B cell (primary cell): Measurements from ENCODE around the gene ZMAT3. TPM values are rescaled to one million over a fixed set of nuclear protein-coding genes. Genes with fewer than 3 reads are reported as not detected.
A peak's percentile ranks its signal among the peaks of the same experiment; 100 is the strongest.

Source experiments
- ATAC-seq: fragments of 200-7000 bp; cut with Tn5 transposase; one replicate; pipeline ENCODE4 v1.10.0; 2021; ENCODE audit warnings: low read depth, mild to moderate bottlenecking, moderate number of reproducible peaks, moderate library complexity
- CTCF ChIA-PET: fragments of 350-600 bp; sonication (Branson Sonifier 250); formaldehyde crosslinking; loops from one replicate; lab custom pipeline; 2021; ENCODE audit warnings: antibody characterized with exemption, inconsistent platforms; lab: Charles Lee
- POLR2A ChIA-PET: fragments of 350-600 bp; sonication (Branson Sonifier 250); formaldehyde crosslinking; loops from one replicate; lab custom pipeline; 2021; ENCODE audit warnings: antibody characterized with exemption; lab: Charles Lee
- DNase-seq: peaks from one replicate; pipeline ENCODE4 v3.0.0; 2013
- H2AFZ ChIP-seq: 2 replicates; pipeline ENCODE4 v1.6.1; 2012; ENCODE audit warnings: mild to moderate bottlenecking, low read depth, low read length; ENCODE audit not compliant: insufficient read depth, poor library complexity, severe bottlenecking
- H3K27ac ChIP-seq, 2 donors: 1 replicate in 1 of 2; 2 replicates in 1 of 2; pipeline ENCODE4 v1.5.1; 2012 to 2013; ENCODE audit warnings: low read length in 2 of 2, mild to moderate bottlenecking in 2 of 2, moderate library complexity in 1 of 2
- H3K27me3 ChIP-seq, 4 experiments: fragments of 200-600 bp in 1 of 4; sonication (generic) in 1 of 4; replicated peaks in 1 of 4; 1 replicate in 2 of 4; 2 replicates in 2 of 4; pipeline versions ENCODE4 v1.6.1 to v1.7.0; 2013 to 2016; ENCODE audit warnings: low read length in 3 of 4, mild to moderate bottlenecking in 2 of 4, mixed read lengths in 1 of 4, moderate library complexity in 1 of 4; ENCODE audit not compliant: insufficient read depth in 4 of 4, control insufficient read depth in 3 of 4; ENCODE audit errors: control extremely low read depth in 1 of 4
- H3K36me3 ChIP-seq, 2 experiments: replicated peaks in 1 of 2; 1 replicate in 1 of 2; 2 replicates in 1 of 2; pipeline versions ENCODE4 v1.6.1 to v1.7.1; 2013; ENCODE audit warnings: low read length in 1 of 2; ENCODE audit not compliant: insufficient read depth in 2 of 2, control insufficient read depth in 1 of 2; ENCODE audit errors: control extremely low read depth in 1 of 2, extremely low read depth in 1 of 2
- H3K4me1 ChIP-seq, 2 donors: fragments of 200-600 bp in 1 of 2; sonication (generic) in 1 of 2; 1 replicate in 1 of 2; 2 replicates in 1 of 2; pipeline versions ENCODE4 v1.5.1 to v1.6.1; 2013 to 2017; ENCODE audit warnings: low read length in 2 of 2; ENCODE audit not compliant: control insufficient read depth in 2 of 2, insufficient read depth in 2 of 2
- H3K4me2 ChIP-seq: replicated peaks from 2 replicates; pipeline ENCODE3; 2012; ENCODE audit warnings: mild to moderate bottlenecking, low read depth, low read length; ENCODE audit not compliant: poor library complexity, severe bottlenecking
- H3K4me3 ChIP-seq, 5 experiments: fragments of 200-600 bp in 1 of 5; sonication (generic) in 1 of 5; 1 replicate in 3 of 5; 2 replicates in 2 of 5; pipeline versions ENCODE4 v1.5.1 to v1.7.0; 2011 to 2016; ENCODE audit warnings: low read length in 4 of 5, mild to moderate bottlenecking in 4 of 5, low read depth in 2 of 5, control low read depth in 1 of 5, moderate library complexity in 1 of 5; ENCODE audit not compliant: insufficient read depth in 1 of 5; ENCODE audit errors: control extremely low read depth in 1 of 5, extremely low read depth in 1 of 5
- H3K79me2 ChIP-seq: fragments of 200-600 bp; sonication (generic); one replicate; pipeline ENCODE4 v1.6.0; 2016; ENCODE audit warnings: low read length; ENCODE audit not compliant: control insufficient read depth, insufficient read depth
- H3K9ac ChIP-seq: fragments of 200-600 bp; sonication (generic); 2 replicates; pipeline ENCODE4 v1.6.1; 2017; ENCODE audit warnings: mild to moderate bottlenecking, low read length, moderate library complexity
- H3K9me3 ChIP-seq, 3 donors: one replicate each; pipeline versions ENCODE4 v1.6.1 to v1.7.1; 2013; ENCODE audit warnings: low read length in 2 of 3; ENCODE audit not compliant: control insufficient read depth in 2 of 3, insufficient read depth in 1 of 3; ENCODE audit errors: control extremely low read depth in 1 of 3
- H4K20me1 ChIP-seq: 2 replicates; pipeline ENCODE4 v1.6.0; 2012; ENCODE audit warnings: mild to moderate bottlenecking, low read length; ENCODE audit not compliant: insufficient read depth, control insufficient read depth, poor library complexity, severe bottlenecking
- H3K27ac Mint-ChIP-seq: one replicate; pipeline ENCODE4 v1.8.0; 2021; ENCODE audit warnings: mixed read lengths
- H3K27me3 Mint-ChIP-seq: one replicate; pipeline ENCODE4 v1.8.0; 2021; ENCODE audit warnings: mixed read lengths
- H3K4me1 Mint-ChIP-seq: one replicate; pipeline ENCODE4 v1.8.0; 2021; ENCODE audit warnings: mixed read lengths
- H3K4me3 Mint-ChIP-seq: one replicate; pipeline ENCODE4 v1.8.0; 2021; ENCODE audit warnings: mixed read lengths
- H3K9me3 Mint-ChIP-seq: one replicate; pipeline ENCODE4 v1.8.0; 2022; ENCODE audit warnings: mixed read lengths; ENCODE audit not compliant: insufficient read depth
- CTCF ChIP-seq: fragments of 200-600 bp; IDR thresholded peaks from one replicate; pipeline ENCODE4 v1.8.0; 2022; ENCODE audit warnings: antibody characterized with exemption, mild to moderate bottlenecking
- EZH2 ChIP-seq: IDR thresholded peaks from 2 replicates; pipeline ENCODE4 v1.6.1; 2012; ENCODE audit warnings: borderline replicate concordance, low read depth, mild to moderate bottlenecking, moderate library complexity, low read length; ENCODE audit not compliant: insufficient read depth, poor library complexity, severe bottlenecking
- WGBS: methylation state at CpG from one replicate; pipeline ENCODE4 v1.1.5; 2013; ENCODE audit warnings: missing lambda C conversion rate; ENCODE audit not compliant: insufficient coverage; 5-methylcytosine and 5-hydroxymethylcytosine counted together
- intact Hi-C: fragments of 100-400 bp; cut with micrococcal nuclease; formaldehyde crosslinking; loops from one replicate; pipeline ENCODE4 v1.10.0; 2022
- polyA minus RNA-seq: library from RNA; depleted of rRNA, polyadenylated mRNA; stranded (reverse); fragments of >200 nt; gene quantifications from 2 replicates; pipeline ENCODE4 v1.2.3, GENCODE V29; 2012
- polyA plus RNA-seq: library from polyadenylated mRNA; depleted of rRNA; stranded (reverse); fragments of >200 nt; gene quantifications from 2 replicates; pipeline ENCODE4 v1.2.3, GENCODE V29; 2012
- total RNA-seq, 2 donors: library from RNA; stranded (reverse); fragments of 120-200 nt in 1 of 2; gene quantifications; 1 replicate in 1 of 2; 2 replicates in 1 of 2; pipeline versions ENCODE4 v1.2.3 to v1.2.4, GENCODE V29; 2013 to 2022

Gene ZMAT3
- total RNA-seq (17.5 and 19.5 TPM in 2 replicates), polyA plus RNA-seq (3.6 and 4.3 TPM in 2 replicates), polyA minus RNA-seq (4.0 and 7.0 TPM in 2 replicates)
- total RNA-seq (2013) = 4.4 TPM

DNA sequence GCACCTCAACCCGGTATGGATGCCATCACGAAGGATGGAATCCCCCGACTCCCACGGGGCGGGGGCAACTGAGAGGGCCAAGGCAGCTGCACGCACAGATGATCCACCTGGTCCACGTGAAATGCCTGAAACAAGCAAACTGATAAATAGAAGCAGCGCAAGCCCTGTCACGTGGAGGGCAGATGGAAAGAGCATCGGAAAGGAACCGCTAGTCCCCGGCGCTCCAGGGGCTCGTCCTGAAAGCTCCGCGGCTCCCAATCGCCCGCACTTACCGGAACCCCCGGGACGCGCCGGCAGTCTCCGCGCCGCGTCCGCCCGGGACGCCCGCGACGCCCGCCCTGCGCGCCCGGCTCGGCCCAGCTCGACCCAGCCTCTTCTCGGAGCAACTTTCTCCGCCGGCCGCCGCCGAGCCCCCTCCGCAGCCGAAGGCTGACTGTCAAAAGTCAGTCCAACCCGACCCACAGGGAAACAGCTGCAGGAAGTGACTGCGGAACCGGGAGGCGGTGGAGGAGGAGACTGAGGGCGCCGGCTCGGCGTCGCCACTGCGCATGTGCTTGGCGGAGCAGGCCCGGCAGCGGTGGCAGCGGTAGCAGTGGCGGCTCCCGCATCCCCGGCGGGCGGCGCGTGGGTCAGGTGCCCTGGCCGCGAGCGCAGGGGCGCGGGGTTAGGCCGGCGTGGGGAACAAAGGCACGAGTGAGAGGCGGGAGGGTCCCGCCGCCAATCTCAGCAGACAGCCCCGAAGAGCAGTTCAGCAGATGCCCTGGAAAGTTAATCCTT, at the start of gene ZMAT3:
TSS of gene ZMAT3 (minus strand) at position 487 of the 777 bp plus-strand sequence. CDS start 4,057 bp downstream, outside the sequence.
- Histone ChIP-seq H2AFZ (peak within 1 kb of the TSS; percentile 91), H3K9me3 (no peaks in the 10 kb centered on the region), H3K9ac (peak within 1 kb of the TSS; percentile 87), H3K79me2 (peaks cover 51% of the 10 kb centered on the region), H3K36me3 (peaks cover 0 to 12% of the 10 kb centered on the region in 2 experiments), H3K4me1 (peaks cover 36 to 41% of the 10 kb centered on the region in 2 donors), H3K4me2 (peak within 1 kb of the TSS; percentile 83), H4K20me1 (no peaks in the 10 kb centered on the region), H3K4me3 (peak within 1 kb of the TSS; percentile 61 to 85 (median 80)), H3K27me3 (no peaks in the 10 kb centered on the region), H3K27ac (peak within 1 kb of the TSS; percentile 89 to 92)
- ATAC-seq (peak; percentile 79), DNase-seq (peak; percentile 90)
- no peak for TF ChIP-seq CTCF
- TF ChIP-seq EZH2 = no peak
- peak within 1 kb of the TSS; percentile 96 for H3K27ac Mint-ChIP-seq
- no peaks in the 10 kb centered on the region for H3K9me3 Mint-ChIP-seq
- CTCF ChIA-PET = interaction anchor here (0.8 to 5.0 kb wide), 6 partner anchors 25 to 249 kb away, joined by 3 to 40 read pairs (median 14); no protein-coding TSS in a partner anchor
- H3K27me3 Mint-ChIP-seq = no peaks in the 10 kb centered on the region
- H3K4me1 Mint-ChIP-seq = peaks cover 65% of the 10 kb centered on the region
- intact Hi-C loops = loop anchor here (1.0 to 5.0 kb wide), 7 partner anchors 25 to 581 kb away; partner anchors contain the start of genes MRPL47, NDUFB5, PIK3CA and USP13
- POLR2A ChIA-PET = no interaction called here
- H3K4me3 Mint-ChIP-seq = peak within 1 kb of the TSS; percentile 100
- under 1% methylated on average over 80 of the region's 80 CpGs for WGBS

DNA sequence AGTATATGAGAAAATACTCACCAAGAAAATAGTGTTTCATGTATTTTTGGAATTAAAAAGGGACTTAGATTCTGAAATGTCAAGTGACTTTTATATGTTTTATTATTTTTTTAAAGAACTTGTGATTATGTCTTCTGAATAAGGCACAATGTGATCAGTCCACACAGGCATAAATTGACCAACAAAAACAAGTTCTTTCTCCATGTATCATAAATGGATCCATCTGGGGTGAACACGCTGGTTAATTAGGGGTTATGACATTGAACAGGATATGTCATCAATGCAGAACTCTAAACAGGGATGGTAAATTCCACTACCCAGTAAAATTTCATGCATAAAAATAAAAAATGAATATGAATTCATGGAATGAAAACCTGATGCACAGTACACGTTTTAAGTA, 45.2 kb upstream of the ZMAT3 start:
- H3K4me1 ChIP-seq = no peaks in the 10 kb centered on the region
- no peak for TF ChIP-seq CTCF
- no peak for TF ChIP-seq EZH2
- H3K9me3 Mint-ChIP-seq = peaks cover 3% of the 10 kb centered on the region
- H4K20me1 ChIP-seq = no peaks in the 10 kb centered on the region
- H3K4me1 Mint-ChIP-seq = no peaks in the 10 kb centered on the region
- no peak for ATAC-seq
- H3K4me3 Mint-ChIP-seq = no peak overlapping the region
- H3K9me3 ChIP-seq = peaks cover 0 to 2% (median 0%) of the 10 kb centered on the region in 3 donors
- H3K79me2 ChIP-seq = no peaks in the 10 kb centered on the region
- peaks cover 0 to 5% (median 2%) of the 10 kb centered on the region in 4 experiments for H3K27me3 ChIP-seq
- DNase-seq = no peak
- peaks cover 11% of the 10 kb centered on the region for H3K27me3 Mint-ChIP-seq
- intact Hi-C loops = no loop called here
- no peak overlapping the region for H3K4me2 ChIP-seq
- H3K27ac ChIP-seq = no peak overlapping the region
- no peak overlapping the region for H3K27ac Mint-ChIP-seq
- no peak overlapping the region for H3K9ac ChIP-seq
- no peak overlapping the region for H2AFZ ChIP-seq
- H3K4me3 ChIP-seq = no peak overlapping the region
- no peaks in the 10 kb centered on the region for H3K36me3 ChIP-seq
- WGBS = no CpG with 5 or more reads among the region's 2 CpGs
- ChIA-PET CTCF (no interaction called here), POLR2A (no interaction called here)
